ENCODE measurements around the gene TMEM109.

- TF ChIP-seq, protein P1, sequence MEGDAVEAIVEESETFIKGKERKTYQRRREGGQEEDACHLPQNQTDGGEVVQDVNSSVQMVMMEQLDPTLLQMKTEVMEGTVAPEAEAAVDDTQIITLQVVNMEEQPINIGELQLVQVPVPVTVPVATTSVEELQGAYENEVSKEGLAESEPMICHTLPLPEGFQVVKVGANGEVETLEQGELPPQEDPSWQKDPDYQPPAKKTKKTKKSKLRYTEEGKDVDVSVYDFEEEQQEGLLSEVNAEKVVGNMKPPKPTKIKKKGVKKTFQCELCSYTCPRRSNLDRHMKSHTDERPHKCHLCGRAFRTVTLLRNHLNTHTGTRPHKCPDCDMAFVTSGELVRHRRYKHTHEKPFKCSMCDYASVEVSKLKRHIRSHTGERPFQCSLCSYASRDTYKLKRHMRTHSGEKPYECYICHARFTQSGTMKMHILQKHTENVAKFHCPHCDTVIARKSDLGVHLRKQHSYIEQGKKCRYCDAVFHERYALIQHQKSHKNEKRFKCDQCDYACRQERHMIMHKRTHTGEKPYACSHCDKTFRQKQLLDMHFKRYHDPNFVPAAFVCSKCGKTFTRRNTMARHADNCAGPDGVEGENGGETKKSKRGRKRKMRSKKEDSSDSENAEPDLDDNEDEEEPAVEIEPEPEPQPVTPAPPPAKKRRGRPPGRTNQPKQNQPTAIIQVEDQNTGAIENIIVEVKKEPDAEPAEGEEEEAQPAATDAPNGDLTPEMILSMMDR (conservative IDR thresholded peaks at IDR 0.05 in 1 of 2, IDR thresholded peaks at IDR 0.05 in 1 of 2; ENCODE audit: extremely low read depth in 1 of 2, insufficient read depth in 1 of 2, low read depth in 1 of 2, low read length in 2 of 2), result no peak
- no peak for TF ChIP-seq EZH2 (IDR thresholded peaks at IDR 0.05; ENCODE audit: borderline replicate concordance, low read length)
Observed at GRCh38 chr11:60866911-60867870, 46.8 kb upstream of the TMEM109 start, which contains the start of gene ZP1.
